ENCODE data around the gene TMEM200A.
"Not testable (repeated sequence)": the region's sequence is repeated elsewhere in the genome, so short reads cannot be mapped to it uniquely, and the experiment has no call there.

The TMEM200A gene

DNA sequence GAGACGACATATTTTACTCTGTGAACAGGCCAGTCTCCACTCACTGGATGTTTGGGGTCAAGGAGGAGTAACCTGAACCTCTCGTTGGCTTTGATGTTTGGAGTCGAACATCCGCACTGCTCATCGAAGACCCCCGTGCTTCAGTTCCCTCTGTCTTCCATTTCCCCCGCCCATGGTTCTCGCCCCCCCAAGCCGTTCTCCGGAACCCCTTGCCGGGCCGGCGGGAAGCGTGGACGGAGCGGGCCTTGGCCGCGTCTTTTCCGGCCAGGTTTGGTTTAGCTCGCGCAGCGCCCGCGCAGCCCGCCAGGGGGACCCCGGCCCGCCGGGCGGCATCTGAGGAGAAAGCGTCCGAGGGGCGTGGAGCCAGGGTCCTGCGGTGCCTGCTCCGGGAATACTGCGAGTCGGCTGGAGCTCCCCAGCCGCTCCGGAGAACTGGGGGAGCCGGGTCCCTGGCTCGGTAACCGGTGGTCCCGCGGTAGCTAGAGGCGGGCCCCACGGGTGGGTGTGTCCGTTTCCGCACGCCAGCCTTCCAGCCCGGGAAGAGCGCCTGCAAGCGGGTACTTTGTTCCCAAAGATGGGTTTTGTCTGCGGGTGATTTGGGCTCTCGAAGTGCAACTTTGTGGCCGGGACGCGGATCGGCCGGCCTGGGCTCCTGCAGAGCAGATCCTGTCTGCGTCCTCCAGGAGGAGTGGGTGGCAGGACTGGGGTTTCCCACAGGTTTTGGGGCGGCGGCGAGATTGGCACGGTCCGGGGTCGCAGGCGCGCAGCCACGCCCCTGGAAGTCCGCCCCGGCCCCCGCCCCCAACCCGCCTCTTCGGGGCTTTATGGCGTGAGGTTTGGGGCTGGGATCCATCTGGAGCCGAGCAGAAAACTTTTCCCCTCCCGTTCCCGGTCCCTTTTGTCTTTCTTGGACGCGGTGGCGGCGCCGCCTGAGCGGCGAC is at the start of gene TMEM200A:
TSS of gene TMEM200A (plus strand) at position 852 of the 941 bp plus-strand sequence. CDS start 74,406 bp downstream, outside the sequence.
- no peak for DNase-seq

GRCh38 chr6:130320908-130321307 is 44.9 kb upstream of the TMEM200A start:
- no peak for DNase-seq

DNA sequence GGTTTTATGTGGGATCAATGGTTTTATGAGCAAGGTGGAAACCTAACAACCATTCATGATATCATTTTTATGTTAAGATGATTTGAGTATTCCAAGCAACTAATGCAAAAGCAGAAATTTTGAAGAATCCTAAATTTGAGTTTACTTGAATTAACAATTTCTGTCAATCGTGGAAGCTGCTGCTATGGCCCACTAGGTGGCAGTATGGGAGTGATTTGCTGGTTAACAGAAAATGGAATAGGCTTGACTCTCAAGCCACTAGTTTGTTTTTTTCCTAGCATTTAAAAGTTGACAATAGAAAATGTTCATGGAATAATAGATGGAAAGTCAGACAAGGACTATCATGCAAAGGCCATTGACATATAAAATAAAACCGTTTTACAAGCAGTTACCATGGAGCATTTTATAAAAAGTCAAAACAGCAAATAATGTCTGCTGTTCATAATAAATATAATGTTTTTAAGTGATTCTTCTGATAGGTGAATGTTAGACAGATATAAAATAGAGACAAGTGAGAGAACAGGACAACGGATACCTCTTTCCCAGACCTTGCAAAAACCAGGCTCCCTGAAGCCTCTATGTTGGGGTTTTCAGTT is 43.0 kb upstream of the TMEM200A start:
- peak; percentile 43 for DNase-seq

DNA sequence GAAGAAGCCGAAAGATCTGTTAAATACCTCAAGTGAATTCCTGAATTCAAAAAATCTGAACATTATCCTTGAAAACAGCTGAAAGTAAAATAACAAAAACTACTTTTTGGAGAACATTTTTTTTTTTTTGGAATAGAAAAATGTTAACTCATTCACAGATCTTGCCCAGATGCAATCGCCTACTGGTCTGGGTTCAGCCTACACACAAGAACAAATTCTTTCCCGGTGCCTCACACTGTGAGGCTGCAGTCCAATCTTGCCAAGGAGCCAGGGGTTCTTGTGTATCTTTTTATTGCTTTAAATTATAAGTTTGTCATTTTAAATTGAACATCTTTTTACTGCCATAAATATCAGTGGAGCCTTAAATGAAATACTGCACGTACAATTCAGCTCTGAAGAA is 41.2 kb upstream of the TMEM200A start:
- no peak for DNase-seq

DNA sequence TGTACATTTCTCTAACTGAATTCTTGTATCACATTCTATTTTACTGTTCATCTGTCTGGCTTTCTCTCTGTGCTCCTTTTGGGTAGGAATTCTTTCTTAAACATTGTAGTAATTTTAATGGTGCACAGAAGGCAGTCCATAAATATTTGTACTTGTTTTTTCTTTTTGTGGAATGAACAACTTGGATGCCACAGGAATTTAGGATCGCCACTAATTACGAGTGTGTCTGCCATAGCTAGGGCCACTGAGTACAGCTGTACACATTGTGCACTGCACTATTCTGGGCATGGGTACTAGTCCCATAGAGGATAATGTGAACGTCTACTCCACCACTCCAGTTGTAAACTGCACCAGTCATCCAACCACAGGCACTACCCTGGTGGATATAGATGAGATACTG is 39.3 kb upstream of the TMEM200A start:
- DNase-seq = no peak

- DNase-seq = no peak
These were observed 28.3 kb upstream of the TMEM200A start for GRCh38 chr6:130337534-130337933.

- not testable (repeated sequence) for DNase-seq
These were observed 19.5 kb upstream of the TMEM200A start for GRCh38 chr6:130346324-130346723.

GRCh38 chr6:130354322-130354721 is 11.5 kb upstream of the TMEM200A start:
- DNase-seq = no peak

- no peak for DNase-seq
These were observed 10.2 kb upstream of the TMEM200A start for GRCh38 chr6:130355572-130355971.

- no peak for DNase-seq
These were observed 8.4 kb upstream of the TMEM200A start for GRCh38 chr6:130357436-130357835.

DNA sequence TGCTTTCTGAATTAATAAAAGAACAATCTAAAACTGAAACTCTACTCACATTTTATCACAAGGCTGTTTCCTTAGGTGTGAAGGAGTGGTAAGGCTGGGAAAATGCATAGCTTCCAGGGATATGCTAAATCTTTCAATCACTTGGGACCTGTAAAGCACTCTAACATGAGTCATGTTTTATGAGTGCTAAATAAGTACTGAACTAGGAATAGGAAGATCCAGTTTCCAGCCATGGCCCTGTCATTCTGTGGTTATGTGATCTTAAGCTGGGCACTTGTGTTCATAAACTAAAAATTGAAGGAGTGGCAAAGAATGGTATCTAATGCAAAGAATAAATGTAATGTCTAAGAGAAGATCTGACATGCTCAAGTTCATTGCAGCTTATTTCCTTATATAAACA is 6.1 kb upstream of the TMEM200A start:
- no peak for DNase-seq

DNA sequence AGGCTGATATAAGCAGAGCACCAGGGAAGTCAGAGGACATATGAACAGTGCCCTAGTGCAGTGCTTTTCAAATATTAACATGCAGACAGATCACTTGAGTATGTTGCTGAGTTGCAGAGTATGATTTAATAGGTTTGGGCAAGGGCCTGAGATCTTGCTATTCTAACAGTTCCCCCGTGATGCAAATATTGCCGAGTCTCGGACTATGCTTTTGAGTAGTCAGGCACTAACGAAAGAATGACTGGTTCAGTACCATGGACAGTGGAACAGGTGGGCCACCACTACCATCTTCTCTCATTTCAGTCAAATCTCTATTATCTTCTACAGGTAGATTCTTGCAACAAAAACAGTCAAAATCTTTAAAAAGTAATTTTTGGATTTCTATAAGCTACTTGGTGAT is 3.7 kb upstream of the TMEM200A start:
- no peak for DNase-seq

DNA sequence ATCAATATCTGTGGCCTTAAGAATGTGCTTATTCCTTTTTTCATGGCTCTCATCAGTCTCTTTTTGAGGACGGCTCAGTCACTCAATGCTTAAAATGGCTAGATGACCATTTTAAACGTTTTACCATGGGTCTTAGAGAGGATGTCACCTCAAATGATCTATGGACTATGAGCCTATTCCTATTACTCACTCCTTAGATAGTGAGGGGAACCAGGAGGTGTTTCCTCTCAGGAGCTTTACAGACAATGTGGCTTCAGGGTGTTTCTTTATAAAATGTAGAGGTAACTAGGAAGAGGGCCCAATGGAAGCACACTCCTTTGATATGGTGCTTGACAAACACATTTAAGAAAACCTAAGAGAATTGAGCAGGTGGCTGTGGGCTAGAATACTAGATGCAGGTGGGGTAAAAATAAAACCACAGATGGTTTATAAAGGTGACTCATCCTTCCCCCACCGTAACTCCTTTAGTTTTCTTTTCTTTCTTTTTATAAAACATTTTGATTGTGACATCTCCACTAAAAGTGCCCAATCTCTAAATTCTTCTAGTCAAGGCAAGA is 1.5 kb upstream of the TMEM200A start:
- no peak for DNase-seq

DNA sequence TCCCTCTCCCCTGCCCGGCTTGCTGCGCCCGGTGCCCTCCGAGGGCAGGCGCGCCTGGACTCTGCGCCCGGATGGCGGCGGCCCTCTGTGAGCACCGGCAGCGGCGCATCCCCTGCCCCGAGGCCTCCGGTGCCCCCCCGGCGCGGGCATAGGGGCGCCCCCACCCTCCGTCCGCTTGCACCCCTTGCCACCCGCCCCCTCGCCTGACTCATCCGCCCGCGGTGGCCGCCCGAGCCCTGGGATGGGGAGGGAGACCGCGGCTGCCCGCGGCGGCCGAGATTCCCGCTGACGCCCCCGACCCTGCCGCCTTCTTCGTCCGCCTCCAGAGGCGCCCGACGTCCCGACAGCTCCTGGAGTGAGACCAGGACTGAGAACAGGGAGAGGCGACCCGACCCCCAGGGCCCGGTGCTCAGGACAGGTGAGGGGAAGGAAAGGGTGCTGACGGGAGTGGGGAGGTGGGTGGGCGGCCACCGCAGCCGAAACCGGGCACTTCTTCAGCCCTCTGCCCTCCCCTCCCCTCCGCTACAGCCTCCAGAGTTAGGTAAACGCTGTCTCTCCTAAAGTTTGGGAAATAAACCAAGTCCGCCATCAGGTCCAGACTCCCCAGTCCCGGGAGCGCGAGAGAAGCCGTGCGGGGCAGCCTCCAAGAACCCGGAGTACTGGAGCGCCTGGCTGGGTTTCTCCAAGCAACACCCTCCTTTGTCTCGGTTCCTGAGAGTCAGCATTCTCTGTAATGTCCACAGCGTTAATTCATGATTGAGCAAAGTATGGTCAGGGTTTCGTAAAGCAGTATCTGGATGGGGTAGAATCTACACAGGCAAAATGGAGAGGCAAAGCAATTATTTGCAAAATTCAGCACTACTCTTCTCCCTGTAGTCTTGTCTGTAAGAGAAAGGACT is 539 bp downstream of the TMEM200A start:
- no peak for DNase-seq

- no peak for DNase-seq
These were observed 1.9 kb downstream of the TMEM200A start for GRCh38 chr6:130367767-130368166.

- no peak for DNase-seq
These were observed 2.8 kb downstream of the TMEM200A start for GRCh38 chr6:130368576-130368975.

DNA sequence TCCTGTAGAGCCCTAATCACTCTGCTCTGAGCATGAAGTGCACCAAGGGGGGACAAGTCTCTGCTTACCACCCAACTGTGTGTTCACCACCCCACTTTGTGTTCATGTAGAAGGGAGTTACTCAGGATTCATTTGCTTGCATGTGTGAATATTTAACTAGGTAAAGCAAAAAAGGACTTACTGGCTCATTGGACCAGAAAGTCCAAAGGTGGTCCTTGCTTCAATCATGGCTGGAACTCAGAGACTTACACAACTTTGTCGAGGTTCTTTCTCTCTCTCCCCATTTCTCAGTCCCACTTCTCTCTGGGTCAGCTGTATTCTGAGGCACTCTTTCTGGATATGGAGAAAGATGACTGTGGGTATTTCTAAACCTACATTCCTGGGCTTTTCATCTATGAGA is 4.0 kb downstream of the TMEM200A start:
- DNase-seq = no peak

DNA sequence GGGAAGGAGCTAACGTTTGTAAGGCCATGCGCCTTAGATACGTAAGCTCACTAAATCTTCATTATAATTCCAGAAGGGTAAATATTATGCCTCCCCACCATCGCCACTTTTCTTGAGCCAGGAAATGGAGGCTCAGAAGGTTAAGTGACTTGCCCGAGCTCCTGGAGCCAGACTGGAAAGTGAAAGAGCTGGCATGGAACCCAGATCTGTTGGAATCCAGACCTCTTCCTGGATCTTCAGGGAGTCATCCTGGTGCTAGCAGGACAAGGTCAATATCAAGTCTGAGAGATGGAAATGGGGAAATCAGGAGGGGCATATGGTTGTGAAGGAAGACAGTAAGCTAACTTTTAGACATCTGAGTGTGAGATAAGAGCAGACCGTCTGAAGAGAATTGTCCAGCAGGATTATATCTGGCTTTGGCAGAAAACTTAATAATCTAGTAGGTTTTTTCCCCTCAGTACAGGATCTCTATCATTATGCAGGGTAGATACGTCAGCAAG is 6.2 kb downstream of the TMEM200A start:
- DNase-seq = no peak

GRCh38 chr6:130372786-130373185 is 7.0 kb downstream of the TMEM200A start:
- no peak for DNase-seq

- no peak for DNase-seq
These were observed 8.2 kb downstream of the TMEM200A start for GRCh38 chr6:130373992-130374391.

- DNase-seq = no peak
These were observed 11.1 kb downstream of the TMEM200A start for GRCh38 chr6:130376936-130377335.

DNA sequence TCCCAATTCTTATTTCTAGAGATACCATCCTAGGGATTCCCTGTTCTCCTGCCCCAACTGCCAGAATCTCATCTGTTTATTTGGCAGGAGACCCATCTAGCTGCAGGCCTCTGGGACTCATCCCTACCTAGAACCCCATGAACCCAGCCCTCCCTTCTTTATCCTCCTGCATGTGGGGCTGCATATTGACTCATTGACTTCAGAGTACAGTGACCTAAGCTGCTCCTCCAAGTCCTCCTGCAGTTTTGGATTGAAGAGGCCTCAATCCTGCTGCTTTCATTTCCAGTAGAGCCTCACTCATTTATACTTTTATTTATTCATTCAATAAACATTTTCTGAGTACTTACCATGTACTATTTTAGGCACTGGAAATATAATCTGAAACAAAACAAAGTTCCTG is 11.6 kb downstream of the TMEM200A start:
- no peak for DNase-seq

- no peak for DNase-seq
These were observed 12.1 kb downstream of the TMEM200A start for GRCh38 chr6:130377915-130378314.

Data from NCI-H2171 treated with DMSO at 0.1 percent for 48 hours (cell line).